IMR-90 (cell line): Measurements from ENCODE around the gene SORCS1. TPM values are rescaled to one million over a fixed set of nuclear protein-coding genes. Genes with fewer than 3 reads are reported as not detected.

Source experiments
- ATAC-seq: fragments of 200-7000 bp; cut with Tn5 transposase; 2 replicates; pipeline ENCODE4 v1.9.1; 2020; ENCODE audit warnings: low read depth, mild to moderate bottlenecking, moderate library complexity
- BruUV-seq: library from RNA; stranded (reverse); fragments of 400-500 nt; replicated peaks from 2 replicates; lab custom pipeline; 2021; lab: Mats Ljungman, UMichigan
- CTCF ChIA-PET: fragments of 300-600 bp; formaldehyde crosslinking; extraction: SDS; loops from one replicate; lab custom pipeline; 2021; ENCODE audit warnings: antibody characterized with exemption; lab: Yijun Ruan, JAX
- POLR2A ChIA-PET: fragments of 300-600 bp; sonication (Branson Sonifier 250); formaldehyde crosslinking; loops from one replicate; lab custom pipeline; 2022; ENCODE audit warnings: antibody characterized with exemption; ENCODE audit not compliant: unreplicated experiment; lab: Charles Lee
- DNase-seq: peaks from one replicate; pipeline ENCODE4 v3.0.0; 2013
- H2AFZ ChIP-seq: replicated peaks from 2 replicates; pipeline ENCODE3; 2013; ENCODE audit warnings: low read length, mild to moderate bottlenecking; ENCODE audit not compliant: poor library complexity
- H2AK5ac ChIP-seq: 2 replicates; pipeline ENCODE4 v1.6.1; 2013; ENCODE audit warnings: low read depth, low read length, inconsistent platforms
- H2AK9ac ChIP-seq: replicated peaks from 2 replicates; pipeline ENCODE3; 2013; ENCODE audit warnings: mild to moderate bottlenecking, low read depth, low read length, moderate library complexity; ENCODE audit not compliant: poor library complexity
- H2BK120ac ChIP-seq: 2 replicates; pipeline ENCODE4 v1.6.1; 2013; ENCODE audit warnings: low read depth, low read length, inconsistent platforms
- H2BK15ac ChIP-seq: 3 replicates; pipeline ENCODE4 v1.6.1; 2013; ENCODE audit warnings: low read depth, low read length, inconsistent platforms
- H2BK20ac ChIP-seq: 2 replicates; pipeline ENCODE4 v1.6.1; 2013; ENCODE audit warnings: low read depth, mild to moderate bottlenecking, inconsistent platforms, low read length, moderate library complexity
- H2BK5ac ChIP-seq: 2 replicates; pipeline ENCODE4 v1.6.1; 2013; ENCODE audit warnings: mild to moderate bottlenecking, low read depth, low read length, inconsistent platforms; ENCODE audit not compliant: poor library complexity, severe bottlenecking
- H3K14ac ChIP-seq: replicated peaks from 2 replicates; pipeline ENCODE4 v1.6.1; 2013; ENCODE audit warnings: low read depth, low read length, inconsistent platforms
- H3K18ac ChIP-seq: 2 replicates; pipeline ENCODE4 v1.6.1; 2013; ENCODE audit warnings: low read depth, low read length, control low read depth
- H3K23ac ChIP-seq: 2 replicates; pipeline ENCODE4 v1.6.1; 2013; ENCODE audit warnings: low read depth, low read length, inconsistent platforms
- H3K27ac ChIP-seq: 2 replicates; pipeline ENCODE4 v1.5.1; 2013; ENCODE audit warnings: mild to moderate bottlenecking, control low read depth, low read length; ENCODE audit not compliant: insufficient read depth
- H3K27me3 ChIP-seq: 2 replicates; pipeline ENCODE4 v1.6.1; 2013; ENCODE audit warnings: low read length; ENCODE audit not compliant: control insufficient read depth, insufficient read depth
- H3K36me3 ChIP-seq: 2 replicates; pipeline ENCODE4 v1.6.1; 2013; ENCODE audit warnings: low read length, mixed read lengths; ENCODE audit not compliant: control insufficient read depth, insufficient read depth
- H3K4ac ChIP-seq: 2 replicates; pipeline ENCODE4 v1.6.1; 2013; ENCODE audit warnings: low read depth, low read length, inconsistent platforms
- H3K4me1 ChIP-seq: 2 replicates; pipeline ENCODE4 v1.6.1; 2013; ENCODE audit warnings: low read length, mixed read lengths; ENCODE audit not compliant: control insufficient read depth, insufficient read depth
- H3K4me2 ChIP-seq: 2 replicates; pipeline ENCODE4 v1.6.1; 2013; ENCODE audit warnings: low read depth, mild to moderate bottlenecking, control low read depth, low read length, moderate library complexity
- H3K4me3 ChIP-seq: 2 replicates; pipeline ENCODE4 v1.5.1; 2013; ENCODE audit warnings: low read depth, mild to moderate bottlenecking, control low read depth, low read length, moderate library complexity; ENCODE audit not compliant: insufficient read depth
- H3K56ac ChIP-seq: 2 replicates; pipeline ENCODE4 v1.6.1; 2013; ENCODE audit warnings: low read length, inconsistent platforms; ENCODE audit not compliant: insufficient read depth; ENCODE audit errors: extremely low read depth
- H3K79me1 ChIP-seq, 2 experiments: 2 replicates each; pipeline ENCODE4 v1.6.1; 2013; ENCODE audit warnings: low read length in 2 of 2, inconsistent platforms in 1 of 2, low read depth in 1 of 2
- H3K9ac ChIP-seq: 2 replicates; pipeline ENCODE4 v1.6.1; 2013; ENCODE audit warnings: low read depth, low read length, control low read depth
- H3K9me1 ChIP-seq: 2 replicates; pipeline ENCODE4 v1.6.1; 2013; ENCODE audit warnings: low read length, inconsistent platforms; ENCODE audit not compliant: insufficient read depth
- H3K9me3 ChIP-seq: 2 replicates; pipeline ENCODE4 v1.6.1; 2013; ENCODE audit warnings: low read length; ENCODE audit not compliant: control insufficient read depth, insufficient read depth
- H4K20me1 ChIP-seq: 2 replicates; pipeline ENCODE4 v1.6.1; 2013; ENCODE audit warnings: low read length, inconsistent platforms; ENCODE audit not compliant: insufficient read depth
- H4K5ac ChIP-seq: 2 replicates; pipeline ENCODE4 v1.6.1; 2013; ENCODE audit warnings: mild to moderate bottlenecking, low read depth, low read length, control low read depth
- H4K8ac ChIP-seq, 2 experiments: 2 replicates each; pipeline ENCODE4 v1.6.1; 2013; ENCODE audit warnings: low read depth in 2 of 2, low read length in 2 of 2, control low read depth in 1 of 2, inconsistent platforms in 1 of 2
- H4K91ac ChIP-seq: 2 replicates; pipeline ENCODE4 v1.6.1; 2013; ENCODE audit warnings: low read depth, low read length, inconsistent platforms; ENCODE audit not compliant: insufficient read depth
- BHLHE40 ChIP-seq: fragments of 150-350 bp; IDR thresholded peaks from 2 replicates; pipeline ENCODE4 v1.6.1; 2016; ENCODE audit warnings: mild to moderate bottlenecking, low read depth, low read length
- CEBPB ChIP-seq: IDR thresholded peaks from 2 replicates; pipeline ENCODE4 v1.6.1; 2012; ENCODE audit warnings: low read depth, low read length, improper control_type of control experiment
- CHD1 ChIP-seq: IDR thresholded peaks from 2 replicates; pipeline ENCODE4 v1.6.1; 2012; ENCODE audit warnings: low read depth, low read length, improper control_type of control experiment
- FOS ChIP-seq: fragments of 150-350 bp; IDR thresholded peaks from 2 replicates; pipeline ENCODE4 v1.6.1; 2016; ENCODE audit warnings: low read depth, low read length
- MAFK ChIP-seq: IDR thresholded peaks from 2 replicates; pipeline ENCODE4 v1.6.1; 2012; ENCODE audit warnings: low read depth, low read length, improper control_type of control experiment
- MAZ ChIP-seq: IDR thresholded peaks from 2 replicates; pipeline ENCODE4 v1.6.1; 2012; ENCODE audit warnings: low read depth, mild to moderate bottlenecking, low read length, improper control_type of control experiment, moderate library complexity, borderline replicate concordance
- MXI1 ChIP-seq: IDR thresholded peaks from 2 replicates; pipeline ENCODE4 v1.6.1; 2012; ENCODE audit warnings: low read depth, mild to moderate bottlenecking, low read length, moderate library complexity, borderline replicate concordance
- NFE2L2 ChIP-seq: fragments of 150-350 bp; IDR thresholded peaks from 2 replicates; pipeline ENCODE4 v1.6.1; 2016; ENCODE audit warnings: low read depth, mild to moderate bottlenecking, low read length
- POLR2A ChIP-seq: IDR thresholded peaks from 2 replicates; pipeline ENCODE4 v1.6.1; 2012; ENCODE audit warnings: mild to moderate bottlenecking, low read depth, low read length
- RAD21 ChIP-seq: IDR thresholded peaks from 2 replicates; pipeline ENCODE4 v1.6.1; 2012; ENCODE audit warnings: low read length, improper control_type of control experiment
- RCOR1 ChIP-seq: IDR thresholded peaks from 2 replicates; pipeline ENCODE4 v1.6.1; 2012; ENCODE audit warnings: mild to moderate bottlenecking, low read length, improper control_type of control experiment; ENCODE audit not compliant: insufficient replicate concordance
- RFX5 ChIP-seq: IDR thresholded peaks from 2 replicates; pipeline ENCODE4 v1.8.0; 2012; ENCODE audit warnings: low read depth, mild to moderate bottlenecking, low read length, moderate library complexity
- SMC3 ChIP-seq: fragments of 150-350 bp; IDR thresholded peaks from 2 replicates; pipeline ENCODE4 v1.6.1; 2016; ENCODE audit warnings: low read depth, mild to moderate bottlenecking, antibody characterized with exemption, low read length, moderate library complexity
- WGBS, 2 experiments: methylation state at CpG; one replicate each; pipeline versions ENCODE4 v1.1.5 to v1.1.7; 2013; ENCODE audit warnings: missing lambda C conversion rate in 2 of 2; ENCODE audit not compliant: insufficient read length in 1 of 2; ENCODE audit errors: extremely low coverage in 2 of 2; 5-methylcytosine and 5-hydroxymethylcytosine counted together
- dilution Hi-C: fragments of 300-500 bp; cut with HindIII; formaldehyde crosslinking; loops from one replicate; pipeline ENCODE4 v1.14.3; 2018; ENCODE audit warnings: low sequenced_read_pairs; ENCODE audit not compliant: unreplicated experiment
- in situ Hi-C: fragments of 300-500 bp; cut with MboI; formaldehyde crosslinking; loops from 3 replicates; pipeline ENCODE4 v1.14.3; 2019; ENCODE audit warnings: low sequenced_read_pairs, inconsistent platforms, mixed read lengths
- intact Hi-C: fragments of 100-400 bp; cut with micrococcal nuclease; formaldehyde crosslinking; loops from 2 replicates; pipeline ENCODE4 v1.10.0; 2022
- polyA plus RNA-seq, 3 experiments: library from polyadenylated mRNA; depleted of rRNA; stranded (reverse); fragments of >200 nt; gene quantifications; 2 replicates each; pipeline ENCODE4 v1.2.3, GENCODE V29; 2012; ENCODE audit warnings: low replicate concordance in 1 of 3
- total RNA-seq: library from RNA; depleted of rRNA; stranded (reverse); fragments of >200 nt; gene quantifications from 2 replicates; pipeline ENCODE4 v1.2.3, GENCODE V29; 2012
- TF ChIP-seq, protein P1 (sequence below): conservative IDR thresholded peaks from 2 replicates; pipeline ENCODE4 v1.5.1; 2012; ENCODE audit warnings: mild to moderate bottlenecking, low read depth, low read length, improper control_type of control experiment
- TF ChIP-seq, protein P2 (sequence below): fragments of 150-350 bp; IDR thresholded peaks from 2 replicates; pipeline ENCODE4 v1.6.1; 2017; ENCODE audit warnings: mild to moderate bottlenecking, antibody characterized with exemption, low read length, low read depth
- TF ChIP-seq, protein P3 (sequence below): fragments of 150-350 bp; IDR thresholded peaks from 2 replicates; pipeline ENCODE4 v1.6.1; 2016; ENCODE audit warnings: low read depth, mild to moderate bottlenecking, low read length, moderate library complexity, borderline replicate concordance

SORCS1 gene
- total and polyA plus RNA-seq, 2 of the 4 experiments (the other 2 are of a cell fraction): under 0.01 TPM; not detected in 1

DNA sequence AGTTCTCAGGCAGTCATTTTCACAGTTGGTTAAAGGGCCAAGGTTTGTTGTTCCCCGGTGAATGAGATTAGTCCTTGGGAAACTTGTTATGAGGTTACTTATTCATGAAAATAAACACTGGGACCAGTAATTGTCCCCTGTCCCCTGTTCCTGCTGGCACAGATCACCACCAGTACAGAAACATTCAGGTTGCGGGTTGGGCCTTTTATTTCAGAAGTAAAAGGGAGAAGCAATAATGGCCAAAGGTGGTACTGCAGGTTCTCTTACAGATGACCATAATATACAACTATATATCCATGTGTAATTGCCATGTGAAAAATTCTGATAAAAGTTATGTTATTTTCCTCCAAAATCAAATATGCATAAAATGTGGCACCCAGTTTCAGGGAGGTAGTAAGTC, 442.0 kb downstream of the SORCS1 start:
- no peak overlapping the region for H3K4ac ChIP-seq
- no peaks in the 10 kb centered on the region for H3K36me3 ChIP-seq
- no peak overlapping the region for H2BK20ac ChIP-seq
- dilution Hi-C loops: no loop called here
- in situ Hi-C loops: no loop called here
- no peak overlapping the region for H4K91ac ChIP-seq
- H3K23ac ChIP-seq: no peak overlapping the region
- no peak overlapping the region for H2BK120ac ChIP-seq
- intact Hi-C loops: no loop called here
- H2AK9ac ChIP-seq: no peak overlapping the region
- H4K20me1 ChIP-seq: no peaks in the 10 kb centered on the region
- no peak overlapping the region for H3K14ac ChIP-seq
- TF ChIP-seq CEBPB (no peak), POLR2A (no peak), RAD21 (no peak), CHD1 (no peak), MXI1 (no peak), MAZ (no peak), FOS (no peak), MAFK (no peak), RCOR1 (no peak), RFX5 (no peak), NFE2L2 (no peak), SMC3 (no peak), BHLHE40 (no peak)
- TF ChIP-seq, protein P1, sequence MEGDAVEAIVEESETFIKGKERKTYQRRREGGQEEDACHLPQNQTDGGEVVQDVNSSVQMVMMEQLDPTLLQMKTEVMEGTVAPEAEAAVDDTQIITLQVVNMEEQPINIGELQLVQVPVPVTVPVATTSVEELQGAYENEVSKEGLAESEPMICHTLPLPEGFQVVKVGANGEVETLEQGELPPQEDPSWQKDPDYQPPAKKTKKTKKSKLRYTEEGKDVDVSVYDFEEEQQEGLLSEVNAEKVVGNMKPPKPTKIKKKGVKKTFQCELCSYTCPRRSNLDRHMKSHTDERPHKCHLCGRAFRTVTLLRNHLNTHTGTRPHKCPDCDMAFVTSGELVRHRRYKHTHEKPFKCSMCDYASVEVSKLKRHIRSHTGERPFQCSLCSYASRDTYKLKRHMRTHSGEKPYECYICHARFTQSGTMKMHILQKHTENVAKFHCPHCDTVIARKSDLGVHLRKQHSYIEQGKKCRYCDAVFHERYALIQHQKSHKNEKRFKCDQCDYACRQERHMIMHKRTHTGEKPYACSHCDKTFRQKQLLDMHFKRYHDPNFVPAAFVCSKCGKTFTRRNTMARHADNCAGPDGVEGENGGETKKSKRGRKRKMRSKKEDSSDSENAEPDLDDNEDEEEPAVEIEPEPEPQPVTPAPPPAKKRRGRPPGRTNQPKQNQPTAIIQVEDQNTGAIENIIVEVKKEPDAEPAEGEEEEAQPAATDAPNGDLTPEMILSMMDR: no peak
- TF ChIP-seq, protein P2, sequence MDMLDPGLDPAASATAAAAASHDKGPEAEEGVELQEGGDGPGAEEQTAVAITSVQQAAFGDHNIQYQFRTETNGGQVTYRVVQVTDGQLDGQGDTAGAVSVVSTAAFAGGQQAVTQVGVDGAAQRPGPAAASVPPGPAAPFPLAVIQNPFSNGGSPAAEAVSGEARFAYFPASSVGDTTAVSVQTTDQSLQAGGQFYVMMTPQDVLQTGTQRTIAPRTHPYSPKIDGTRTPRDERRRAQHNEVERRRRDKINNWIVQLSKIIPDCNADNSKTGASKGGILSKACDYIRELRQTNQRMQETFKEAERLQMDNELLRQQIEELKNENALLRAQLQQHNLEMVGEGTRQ: no peak
- TF ChIP-seq, protein P3, sequence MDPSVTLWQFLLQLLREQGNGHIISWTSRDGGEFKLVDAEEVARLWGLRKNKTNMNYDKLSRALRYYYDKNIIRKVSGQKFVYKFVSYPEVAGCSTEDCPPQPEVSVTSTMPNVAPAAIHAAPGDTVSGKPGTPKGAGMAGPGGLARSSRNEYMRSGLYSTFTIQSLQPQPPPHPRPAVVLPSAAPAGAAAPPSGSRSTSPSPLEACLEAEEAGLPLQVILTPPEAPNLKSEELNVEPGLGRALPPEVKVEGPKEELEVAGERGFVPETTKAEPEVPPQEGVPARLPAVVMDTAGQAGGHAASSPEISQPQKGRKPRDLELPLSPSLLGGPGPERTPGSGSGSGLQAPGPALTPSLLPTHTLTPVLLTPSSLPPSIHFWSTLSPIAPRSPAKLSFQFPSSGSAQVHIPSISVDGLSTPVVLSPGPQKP: no peak
- no peaks in the 10 kb centered on the region for H3K9me1 ChIP-seq
- no peak overlapping the region for H3K27ac ChIP-seq
- no peak overlapping the region for H4K5ac ChIP-seq
- H3K4me3 ChIP-seq: no peak overlapping the region
- no peak overlapping the region for H2AFZ ChIP-seq
- H3K9me3 ChIP-seq: peaks cover 4% of the 10 kb centered on the region; the same call in 1 of the 2 replicates
- BruUV-seq: no TSS peak
- no peak overlapping the region for H3K9ac ChIP-seq
- H4K8ac ChIP-seq: no peak overlapping the region
- no peak overlapping the region for H2BK5ac ChIP-seq
- H3K56ac ChIP-seq: no peak overlapping the region
- H2BK15ac ChIP-seq: no peak overlapping the region
- H2AK5ac ChIP-seq: no peak overlapping the region
- ATAC-seq (no peak), DNase-seq (no peak)
- no peak overlapping the region for H3K18ac ChIP-seq
- no peak overlapping the region for H3K4me2 ChIP-seq
- H3K4me1 ChIP-seq: no peaks in the 10 kb centered on the region
- no peaks in the 10 kb centered on the region for H3K27me3 ChIP-seq
- WGBS, 2 experiments: no CpG with 5 or more reads among the region's 2 CpGs
- H3K79me1 ChIP-seq: no peaks in the 10 kb centered on the region
- CTCF ChIA-PET: no interaction called here
- POLR2A ChIA-PET: no interaction called here
